Endothelial cell of umbilical vein (primary cell): ENCODE results near the gene NLN.

Source experiments
- CTCF ChIP-seq, 2 donors: IDR thresholded peaks; 1 replicate in 1 of 2; 2 replicates in 1 of 2; pipeline ENCODE4 v1.5.1; 2011; ENCODE audit warnings: low read length in 2 of 2, mild to moderate bottlenecking in 2 of 2, moderate library complexity in 2 of 2, control low read depth in 1 of 2, inconsistent platforms in 1 of 2, low read depth in 1 of 2; ENCODE audit not compliant: insufficient read depth in 1 of 2; ENCODE audit errors: extremely low read depth in 1 of 2
- EZH2 ChIP-seq: IDR thresholded peaks from 2 replicates; pipeline ENCODE4 v1.6.1; 2012; ENCODE audit warnings: borderline replicate concordance, low read depth, mild to moderate bottlenecking, moderate library complexity, low read length, inconsistent platforms; ENCODE audit not compliant: severe bottlenecking
- FOS ChIP-seq: IDR thresholded peaks from 2 replicates; pipeline ENCODE4 v1.6.1; 2011; ENCODE audit warnings: mild to moderate bottlenecking, low read length, moderate library complexity, borderline replicate concordance; ENCODE audit not compliant: insufficient read depth
- MAX ChIP-seq: IDR thresholded peaks from 2 replicates; pipeline ENCODE4 v1.6.1; 2011; ENCODE audit not compliant: insufficient read depth, insufficient read length
- MYC ChIP-seq: IDR thresholded peaks from one replicate; pipeline ENCODE4 v1.6.1; 2011; ENCODE audit warnings: mild to moderate bottlenecking, low read depth, low read length
- POLR2A ChIP-seq: IDR thresholded peaks from 2 replicates; pipeline ENCODE4 v1.6.1; 2012; ENCODE audit warnings: low read depth, mild to moderate bottlenecking, control low read depth, low read length
- POLR2AphosphoS5 ChIP-seq: IDR thresholded peaks from 2 replicates; pipeline ENCODE4 v1.6.1; 2012; ENCODE audit warnings: low read depth, mild to moderate bottlenecking, control low read depth, low read length, moderate library complexity; ENCODE audit not compliant: insufficient read depth

- TF ChIP-seq POLR2A (no peak), EZH2 (no peak), CTCF (IDR thresholded peaks at IDR 0.05; ENCODE audit: extremely low read depth in 1 of 2, insufficient read depth in 1 of 2, low read depth in 1 of 2, low read length in 2 of 2) (no peak), POLR2AphosphoS5 (no peak), MYC (no peak), MAX (no peak), FOS (no peak)
These were observed 90.6 kb downstream of the NLN start for GRCh38 chr5:65812648-65813047.
